HL-60 (cell line): ENCODE results near the gene GALNT5.

Source experiments
- POLR2AphosphoS5 ChIP-seq: IDR thresholded peaks from 2 replicates; pipeline ENCODE4 v1.6.1; 2012; ENCODE audit warnings: low read depth
- TF ChIP-seq, protein P1 (sequence below): IDR thresholded peaks from 2 replicates; pipeline ENCODE4 v1.6.1; 2012; ENCODE audit warnings: low read depth; ENCODE audit not compliant: insufficient replicate concordance

DNA sequence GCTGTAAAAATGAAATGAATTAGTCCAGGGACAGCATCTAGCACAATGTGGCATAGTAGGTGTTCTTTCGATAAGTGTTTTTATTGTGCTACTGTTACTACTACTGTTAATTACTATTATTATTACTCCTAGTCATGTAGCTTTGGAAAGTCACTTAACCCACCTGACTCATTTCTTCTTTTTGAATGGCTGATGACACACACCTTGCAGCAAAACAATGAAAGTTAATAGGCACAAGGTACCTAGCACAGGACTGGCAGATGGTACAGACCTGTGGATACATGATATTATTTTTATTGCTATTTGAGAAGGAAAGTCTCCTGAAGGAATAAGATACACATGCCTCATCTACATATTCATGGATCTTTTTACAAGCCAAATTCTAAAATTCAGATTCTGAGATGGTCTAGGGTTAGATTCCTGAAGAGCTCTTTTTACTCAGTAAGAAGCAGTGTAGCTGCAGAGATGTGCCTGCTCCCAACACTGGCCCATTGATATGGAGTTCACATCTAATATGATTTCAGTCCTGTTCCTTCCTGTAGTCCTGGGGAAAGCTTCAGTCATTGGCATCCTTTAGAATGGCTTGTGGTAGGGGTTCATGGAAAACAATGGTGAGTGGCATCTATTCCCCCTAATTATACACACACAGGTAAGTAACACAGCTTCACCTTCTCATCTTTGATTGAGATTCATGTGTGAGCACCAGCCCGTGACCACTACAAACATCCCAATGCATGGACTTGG is 76.0 kb downstream of the GALNT5 start:
- TF ChIP-seq POLR2AphosphoS5: no peak
- TF ChIP-seq, protein P1, sequence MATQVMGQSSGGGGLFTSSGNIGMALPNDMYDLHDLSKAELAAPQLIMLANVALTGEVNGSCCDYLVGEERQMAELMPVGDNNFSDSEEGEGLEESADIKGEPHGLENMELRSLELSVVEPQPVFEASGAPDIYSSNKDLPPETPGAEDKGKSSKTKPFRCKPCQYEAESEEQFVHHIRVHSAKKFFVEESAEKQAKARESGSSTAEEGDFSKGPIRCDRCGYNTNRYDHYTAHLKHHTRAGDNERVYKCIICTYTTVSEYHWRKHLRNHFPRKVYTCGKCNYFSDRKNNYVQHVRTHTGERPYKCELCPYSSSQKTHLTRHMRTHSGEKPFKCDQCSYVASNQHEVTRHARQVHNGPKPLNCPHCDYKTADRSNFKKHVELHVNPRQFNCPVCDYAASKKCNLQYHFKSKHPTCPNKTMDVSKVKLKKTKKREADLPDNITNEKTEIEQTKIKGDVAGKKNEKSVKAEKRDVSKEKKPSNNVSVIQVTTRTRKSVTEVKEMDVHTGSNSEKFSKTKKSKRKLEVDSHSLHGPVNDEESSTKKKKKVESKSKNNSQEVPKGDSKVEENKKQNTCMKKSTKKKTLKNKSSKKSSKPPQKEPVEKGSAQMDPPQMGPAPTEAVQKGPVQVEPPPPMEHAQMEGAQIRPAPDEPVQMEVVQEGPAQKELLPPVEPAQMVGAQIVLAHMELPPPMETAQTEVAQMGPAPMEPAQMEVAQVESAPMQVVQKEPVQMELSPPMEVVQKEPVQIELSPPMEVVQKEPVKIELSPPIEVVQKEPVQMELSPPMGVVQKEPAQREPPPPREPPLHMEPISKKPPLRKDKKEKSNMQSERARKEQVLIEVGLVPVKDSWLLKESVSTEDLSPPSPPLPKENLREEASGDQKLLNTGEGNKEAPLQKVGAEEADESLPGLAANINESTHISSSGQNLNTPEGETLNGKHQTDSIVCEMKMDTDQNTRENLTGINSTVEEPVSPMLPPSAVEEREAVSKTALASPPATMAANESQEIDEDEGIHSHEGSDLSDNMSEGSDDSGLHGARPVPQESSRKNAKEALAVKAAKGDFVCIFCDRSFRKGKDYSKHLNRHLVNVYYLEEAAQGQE: no peak
